PC-9 (cell line): ENCODE measurements around the gene HEPHL1. TPM values are rescaled to one million over a fixed set of nuclear protein-coding genes. Genes with fewer than 3 reads are reported as not detected.

Source experiments
- BruUV-seq: library from RNA; stranded (reverse); fragments of 400-500 nt; replicated peaks from 2 replicates; lab custom pipeline; 2021; lab: Mats Ljungman, UMichigan
- CTCF ChIA-PET: fragments of 300-600 bp; sonication (Branson Sonifier 250); formaldehyde crosslinking; loops from one replicate; lab custom pipeline; 2022; ENCODE audit warnings: antibody characterized with exemption; lab: Charles Lee
- POLR2A ChIA-PET: fragments of 300-600 bp; sonication (Branson Sonifier 250); formaldehyde crosslinking; loops from one replicate; lab custom pipeline; 2022; ENCODE audit warnings: antibody characterized with exemption; ENCODE audit not compliant: unreplicated experiment; lab: Charles Lee
- DNase-seq, 2 experiments: peaks; one replicate each; pipeline versions ENCODE4 v3.0.0 to v3.0.0-alpha.2; 2015 to 2022; ENCODE audit warnings: mixed read lengths in 1 of 2
- H2AFZ ChIP-seq: fragments of 200-600 bp; sonication (generic); 2 replicates; pipeline ENCODE4 v1.8.1; 2017; ENCODE audit warnings: antibody characterized with exemption
- H3F3A ChIP-seq: fragments of 200-600 bp; sonication (generic); 2 replicates; pipeline ENCODE4 v1.8.1; 2017; ENCODE audit warnings: antibody characterized with exemption, mild to moderate bottlenecking, low read depth; ENCODE audit not compliant: insufficient read depth
- H3K27ac ChIP-seq: fragments of 200-600 bp; sonication (generic); 2 replicates; pipeline ENCODE4 v1.6.1; 2016; ENCODE audit warnings: mixed run types
- H3K27me3 ChIP-seq: fragments of 200-600 bp; sonication (generic); 2 replicates; pipeline ENCODE4 v1.6.1; 2016; ENCODE audit warnings: low read depth, mixed run types; ENCODE audit not compliant: insufficient read depth
- H3K36me3 ChIP-seq: fragments of 200-600 bp; sonication (generic); 2 replicates; pipeline ENCODE4 v1.6.1; 2016; ENCODE audit warnings: low read depth, mixed run types
- H3K4me1 ChIP-seq: fragments of 200-600 bp; sonication (generic); replicated peaks from 2 replicates; pipeline ENCODE4 v1.6.1; 2016; ENCODE audit warnings: mixed run types; ENCODE audit not compliant: insufficient read depth
- H3K4me2 ChIP-seq: fragments of 200-600 bp; sonication (generic); 2 replicates; pipeline ENCODE4 v1.6.1; 2017; ENCODE audit warnings: mixed run types
- H3K4me3 ChIP-seq: fragments of 200-600 bp; sonication (generic); 2 replicates; pipeline ENCODE4 v1.6.1; 2016; ENCODE audit warnings: mixed run types
- H3K79me2 ChIP-seq: fragments of 200-600 bp; sonication (generic); 2 replicates; pipeline ENCODE4 v1.6.1; 2017; ENCODE audit warnings: low read depth, mixed run types
- H3K9me2 ChIP-seq: fragments of 200-600 bp; sonication (generic); 2 replicates; pipeline ENCODE4 v1.8.1; 2017; ENCODE audit warnings: mild to moderate bottlenecking; ENCODE audit not compliant: insufficient read depth
- H3K9me3 ChIP-seq: fragments of 200-600 bp; sonication (generic); 2 replicates; pipeline ENCODE4 v1.8.1; 2016; ENCODE audit warnings: low read depth; ENCODE audit not compliant: insufficient read depth
- H4K20me1 ChIP-seq: fragments of 200-600 bp; sonication (generic); 2 replicates; pipeline ENCODE4 v1.8.1; 2017; ENCODE audit not compliant: insufficient read depth
- CTCF ChIP-seq: fragments of 200-600 bp; sonication (generic); conservative IDR thresholded peaks from 2 replicates; pipeline ENCODE4 v1.6.1; 2017; ENCODE audit warnings: mixed run types, antibody characterized with exemption, mild to moderate bottlenecking, moderate library complexity
- EZH2 ChIP-seq: fragments of 200-600 bp; sonication (generic); IDR thresholded peaks from 2 replicates; pipeline ENCODE4 v1.8.0; 2017; ENCODE audit warnings: antibody characterized with exemption, low read depth
- intact Hi-C: fragments of 100-400 bp; cut with micrococcal nuclease; formaldehyde crosslinking; loops from one replicate; pipeline ENCODE4 v1.10.0; 2022; ENCODE audit not compliant: unreplicated experiment
- total RNA-seq: library from RNA; stranded (reverse); gene quantifications from 2 replicates; pipeline ENCODE4 v1.2.3, GENCODE V29; 2021

The HEPHL1 gene
- total RNA-seq, 1 experiment from 2014 or later = not detected

DNA sequence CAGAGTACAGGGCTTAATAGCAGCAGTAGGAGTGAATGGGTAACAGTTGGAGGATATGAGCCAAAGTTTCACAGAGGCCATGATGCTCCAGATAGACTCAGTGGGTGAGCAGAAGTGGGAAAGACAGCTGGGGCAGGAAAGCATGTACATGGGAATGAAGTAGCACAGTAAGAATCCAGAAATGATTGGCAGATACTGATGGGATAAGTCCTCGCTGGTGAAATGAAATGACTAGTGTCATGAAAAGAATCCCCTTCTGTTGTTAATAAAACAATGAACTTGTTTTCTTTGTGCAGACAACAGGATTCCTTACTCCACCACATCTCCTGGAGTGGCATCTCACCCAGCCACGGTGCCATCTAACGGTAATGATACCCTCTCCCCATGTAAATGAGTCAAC lies 90.1 kb downstream of the HEPHL1 start:
- H4K20me1 ChIP-seq = no peaks in the 10 kb centered on the region
- intact Hi-C loops = no loop called here
- ChIA-PET CTCF (no interaction called here), POLR2A (no interaction called here)
- H3F3A ChIP-seq = no peaks in the 10 kb centered on the region
- H3K79me2 ChIP-seq = no peaks in the 10 kb centered on the region
- H3K9me3 ChIP-seq = no peaks in the 10 kb centered on the region
- no peak for DNase-seq
- peaks cover 6% of the 10 kb centered on the region for H3K4me1 ChIP-seq
- H3K36me3 ChIP-seq = no peaks in the 10 kb centered on the region
- H3K27me3 ChIP-seq = no peaks in the 10 kb centered on the region
- H3K9me2 ChIP-seq = no peaks in the 10 kb centered on the region
- BruUV-seq = no TSS peak
- no peak overlapping the region for H2AFZ ChIP-seq
- H3K27ac ChIP-seq = no peak overlapping the region
- H3K4me2 ChIP-seq = no peak overlapping the region
- TF ChIP-seq CTCF = no peak
- TF ChIP-seq EZH2 = no peak
- H3K4me3 ChIP-seq = no peak overlapping the region

DNA sequence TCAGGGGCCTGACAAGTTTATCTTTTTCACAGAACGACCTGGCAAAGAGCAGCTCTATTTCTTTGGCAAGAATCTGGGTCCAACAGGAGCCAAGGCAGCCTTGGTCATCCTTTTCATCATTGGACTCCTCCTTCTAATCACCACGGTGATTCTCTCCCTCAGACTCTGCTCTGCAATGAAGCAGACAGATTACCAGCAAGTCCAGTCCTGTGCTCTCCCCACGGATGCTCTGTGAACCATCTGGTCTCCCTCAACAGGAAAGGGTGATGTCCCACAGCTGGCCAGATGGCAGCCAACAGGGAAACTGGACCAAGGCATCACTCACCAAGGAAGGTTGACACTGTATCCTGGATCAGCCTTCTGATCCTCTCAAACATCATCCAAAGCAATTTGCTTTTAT lies 90.5 kb downstream of the HEPHL1 start:
- BruUV-seq = no TSS peak

GRCh38 chr11:94112206-94112953 lies 91.2 kb downstream of the HEPHL1 start:
- Histone ChIP-seq H4K20me1 (no peaks in the 10 kb centered on the region), H3K27ac (no peak overlapping the region), H2AFZ (no peak overlapping the region), H3K4me2 (no peak overlapping the region), H3K4me3 (no peak overlapping the region), H3F3A (no peaks in the 10 kb centered on the region), H3K4me1 (peaks cover 12% of the 10 kb centered on the region), H3K9me3 (no peaks in the 10 kb centered on the region), H3K79me2 (no peaks in the 10 kb centered on the region), H3K9me2 (no peaks in the 10 kb centered on the region), H3K27me3 (no peaks in the 10 kb centered on the region), H3K36me3 (no peaks in the 10 kb centered on the region)
- no TSS peak for BruUV-seq
- no peak for TF ChIP-seq EZH2
- no peak for TF ChIP-seq CTCF
- POLR2A ChIA-PET = no interaction called here
- DNase-seq = no peak
- CTCF ChIA-PET = no interaction called here
- intact Hi-C loops = no loop called here

More for the DNA sequence above, 90.5 kb downstream of the HEPHL1 start:
- intact Hi-C loops = no loop called here
- no peaks in the 10 kb centered on the region for H3K9me2 ChIP-seq
- H3K4me3 ChIP-seq = no peak overlapping the region
- no peaks in the 10 kb centered on the region for H3K9me3 ChIP-seq
- ChIA-PET CTCF (no interaction called here), POLR2A (no interaction called here)
- peaks cover 10% of the 10 kb centered on the region for H3K4me1 ChIP-seq
- no peaks in the 10 kb centered on the region for H3F3A ChIP-seq
- H3K79me2 ChIP-seq = no peaks in the 10 kb centered on the region
- TF ChIP-seq EZH2 (no peak), CTCF (no peak)
- no peak for DNase-seq
- no peaks in the 10 kb centered on the region for H3K27me3 ChIP-seq
- no peak overlapping the region for H3K27ac ChIP-seq
- no peak overlapping the region for H3K4me2 ChIP-seq
- no peak overlapping the region for H2AFZ ChIP-seq
- no peaks in the 10 kb centered on the region for H3K36me3 ChIP-seq
- H4K20me1 ChIP-seq = no peaks in the 10 kb centered on the region
